Panc1 (cell line): ENCODE results near the gene LAMP1.

Experiments used
- SIN3A ChIP-seq: IDR thresholded peaks from 2 replicates; pipeline ENCODE4 v1.6.1; 2012; ENCODE audit warnings: low read depth, mild to moderate bottlenecking, low read length, moderate library complexity, borderline replicate concordance; ENCODE audit not compliant: insufficient read depth
- TF ChIP-seq, protein P1 (sequence below): fragments of 450-650 bp; IDR thresholded peaks from 2 replicates; pipeline ENCODE4 v1.5.1; 2017; ENCODE audit warnings: mild to moderate bottlenecking

DNA sequence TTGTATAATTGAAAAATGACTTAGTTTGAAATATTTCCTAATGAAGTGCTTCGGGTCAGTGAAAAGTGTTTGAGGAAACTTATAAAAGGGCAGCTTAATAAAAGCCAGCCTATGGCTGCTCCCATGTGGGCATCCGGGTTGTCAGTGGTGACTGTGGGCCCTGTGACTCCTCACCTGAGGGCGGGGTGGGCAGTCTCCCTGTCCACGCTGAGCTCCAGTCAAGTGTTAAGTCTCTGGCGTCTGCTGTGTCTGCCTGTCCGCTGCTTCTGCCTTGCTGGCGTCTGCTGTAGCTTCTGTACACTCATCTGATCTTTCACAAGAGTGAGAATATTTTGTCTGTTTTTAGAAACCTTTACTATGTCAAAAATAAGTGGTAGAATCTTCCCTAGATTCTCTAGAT lies 7.1 kb downstream of the LAMP1 start:
- TF ChIP-seq, protein P1, sequence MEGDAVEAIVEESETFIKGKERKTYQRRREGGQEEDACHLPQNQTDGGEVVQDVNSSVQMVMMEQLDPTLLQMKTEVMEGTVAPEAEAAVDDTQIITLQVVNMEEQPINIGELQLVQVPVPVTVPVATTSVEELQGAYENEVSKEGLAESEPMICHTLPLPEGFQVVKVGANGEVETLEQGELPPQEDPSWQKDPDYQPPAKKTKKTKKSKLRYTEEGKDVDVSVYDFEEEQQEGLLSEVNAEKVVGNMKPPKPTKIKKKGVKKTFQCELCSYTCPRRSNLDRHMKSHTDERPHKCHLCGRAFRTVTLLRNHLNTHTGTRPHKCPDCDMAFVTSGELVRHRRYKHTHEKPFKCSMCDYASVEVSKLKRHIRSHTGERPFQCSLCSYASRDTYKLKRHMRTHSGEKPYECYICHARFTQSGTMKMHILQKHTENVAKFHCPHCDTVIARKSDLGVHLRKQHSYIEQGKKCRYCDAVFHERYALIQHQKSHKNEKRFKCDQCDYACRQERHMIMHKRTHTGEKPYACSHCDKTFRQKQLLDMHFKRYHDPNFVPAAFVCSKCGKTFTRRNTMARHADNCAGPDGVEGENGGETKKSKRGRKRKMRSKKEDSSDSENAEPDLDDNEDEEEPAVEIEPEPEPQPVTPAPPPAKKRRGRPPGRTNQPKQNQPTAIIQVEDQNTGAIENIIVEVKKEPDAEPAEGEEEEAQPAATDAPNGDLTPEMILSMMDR, result no peak
- TF ChIP-seq SIN3A, result no peak
